Activated T-cell treated with anti-CD3 and anti-CD28 coated beads for 48 hours (primary cell): ENCODE data around the gene CFD.
"Not testable (repeated sequence)": the region's sequence is repeated elsewhere in the genome, so short reads cannot be mapped to it uniquely, and the experiment has no call there.

Experiments used
- DNase-seq: peaks from one replicate; pipeline ENCODE4 v3.0.0-alpha.2; 2020; ENCODE audit warnings: low read depth

CFD gene

DNA sequence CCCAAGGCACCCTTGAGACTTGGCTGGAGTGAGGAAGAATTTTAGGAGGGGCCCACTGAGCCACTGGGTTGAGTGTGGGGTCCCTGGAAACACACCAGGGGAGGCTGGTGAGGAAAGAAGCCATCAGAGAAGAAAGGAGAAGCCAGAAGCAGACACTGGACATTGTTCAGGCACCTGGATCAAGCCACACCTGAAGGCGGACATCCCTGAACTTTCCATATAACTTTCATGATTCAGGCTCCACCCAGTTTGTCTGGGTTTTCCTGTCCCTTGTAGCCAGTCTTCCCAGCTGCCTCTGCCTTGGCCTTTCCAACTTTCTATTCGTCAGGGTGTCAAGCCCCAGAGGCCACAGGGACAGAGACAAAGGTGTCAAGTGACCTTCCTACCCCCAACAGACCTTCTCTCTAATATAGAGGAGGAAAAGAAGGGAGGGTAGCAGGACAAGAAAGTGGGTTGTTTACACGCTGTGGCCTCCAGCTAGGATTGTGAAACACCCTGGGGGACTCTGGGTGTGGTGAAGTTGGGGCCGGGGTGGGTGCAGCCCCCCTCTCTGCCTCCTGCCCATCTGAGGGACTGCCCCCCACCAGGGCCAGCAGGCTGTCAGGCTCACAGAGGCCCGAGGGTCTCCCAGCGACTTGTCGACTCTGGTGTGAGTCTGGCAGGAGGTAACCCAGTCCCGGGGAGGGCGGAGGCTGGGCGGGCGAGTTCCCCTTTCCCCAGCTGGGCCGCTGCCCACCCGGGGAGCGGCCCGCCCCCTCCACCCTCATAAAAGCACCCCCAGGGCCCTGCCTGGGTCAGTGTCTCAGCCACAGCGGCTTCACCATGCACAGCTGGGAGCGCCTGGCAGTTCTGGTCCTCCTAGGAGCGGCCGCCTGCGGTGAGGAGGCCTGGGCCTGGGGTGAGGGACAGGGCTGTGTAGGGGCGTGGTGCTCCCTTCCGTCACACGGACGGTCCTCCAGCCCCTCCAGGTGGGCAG lies at the start of gene CFD:
CFD (plus strand) TSS at position 797 of the 976 bp plus-strand sequence; CDS start at position 823, 26 bp downstream.
- no peak for DNase-seq

DNA sequence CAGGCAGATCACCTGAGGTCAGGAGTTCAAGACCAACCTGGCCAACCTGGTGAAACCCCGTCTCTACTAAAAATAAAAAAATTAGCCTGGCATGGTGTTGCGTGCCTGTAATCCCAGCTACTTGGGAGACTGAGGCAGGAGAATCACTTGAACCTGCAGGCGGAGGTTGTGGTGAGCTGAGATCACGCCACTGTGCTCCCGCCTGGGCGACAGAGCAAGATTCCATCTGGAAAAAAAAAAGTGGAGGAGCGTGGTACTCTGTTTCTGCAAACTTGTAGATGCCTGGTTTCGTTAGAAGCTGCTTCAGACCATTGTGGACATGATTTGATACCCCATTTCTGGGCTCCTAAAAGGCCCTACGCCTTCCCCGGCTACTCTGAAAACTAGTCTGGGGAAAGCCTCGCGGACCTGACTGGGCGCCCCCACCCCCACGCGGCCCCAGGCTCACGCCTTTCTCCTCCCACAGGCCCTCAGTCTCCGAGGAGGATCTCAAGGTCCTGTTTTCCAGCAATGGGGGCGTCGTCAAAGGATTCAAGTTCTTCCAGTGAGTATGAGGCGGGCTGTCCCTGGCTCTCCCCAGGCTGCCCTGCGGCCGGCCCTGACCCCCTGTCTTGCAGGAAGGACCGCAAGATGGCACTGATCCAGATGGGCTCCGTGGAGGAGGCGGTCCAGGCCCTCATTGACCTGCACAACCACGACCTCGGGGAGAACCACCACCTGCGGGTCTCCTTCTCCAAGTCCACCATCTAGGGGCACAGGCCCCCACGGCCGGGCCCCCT lies 49.2 kb upstream of the CFD start:
- no peak for DNase-seq

- no peak for DNase-seq
Observed at GRCh38 chr19:810883-811489, 48.5 kb upstream of the CFD start.

DNA sequence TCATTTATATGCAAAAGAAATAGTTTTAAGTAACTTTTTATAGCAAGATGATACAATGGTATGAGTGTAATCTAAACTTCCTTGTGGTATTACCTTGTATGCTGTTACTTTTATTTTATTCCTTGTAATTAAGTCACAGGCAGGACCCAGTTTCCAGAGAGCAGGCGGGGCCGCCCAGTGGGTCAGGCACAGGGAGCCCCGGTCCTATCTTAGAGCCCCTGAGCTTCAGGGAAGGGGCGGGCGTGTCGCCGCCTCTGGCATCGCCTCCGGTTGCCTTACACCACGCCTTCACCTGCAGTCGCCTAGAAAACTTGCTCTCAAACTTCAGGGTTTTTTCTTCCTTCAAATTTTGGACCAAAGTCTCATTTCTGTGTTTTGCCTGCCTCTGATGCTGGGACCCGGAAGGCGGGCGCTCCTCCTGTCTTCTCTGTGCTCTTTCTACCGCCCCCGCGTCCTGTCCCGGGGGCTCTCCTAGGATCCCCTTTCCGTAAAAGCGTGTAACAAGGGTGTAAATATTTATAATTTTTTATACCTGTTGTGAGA lies 47.9 kb upstream of the CFD start:
- no peak for DNase-seq

DNA sequence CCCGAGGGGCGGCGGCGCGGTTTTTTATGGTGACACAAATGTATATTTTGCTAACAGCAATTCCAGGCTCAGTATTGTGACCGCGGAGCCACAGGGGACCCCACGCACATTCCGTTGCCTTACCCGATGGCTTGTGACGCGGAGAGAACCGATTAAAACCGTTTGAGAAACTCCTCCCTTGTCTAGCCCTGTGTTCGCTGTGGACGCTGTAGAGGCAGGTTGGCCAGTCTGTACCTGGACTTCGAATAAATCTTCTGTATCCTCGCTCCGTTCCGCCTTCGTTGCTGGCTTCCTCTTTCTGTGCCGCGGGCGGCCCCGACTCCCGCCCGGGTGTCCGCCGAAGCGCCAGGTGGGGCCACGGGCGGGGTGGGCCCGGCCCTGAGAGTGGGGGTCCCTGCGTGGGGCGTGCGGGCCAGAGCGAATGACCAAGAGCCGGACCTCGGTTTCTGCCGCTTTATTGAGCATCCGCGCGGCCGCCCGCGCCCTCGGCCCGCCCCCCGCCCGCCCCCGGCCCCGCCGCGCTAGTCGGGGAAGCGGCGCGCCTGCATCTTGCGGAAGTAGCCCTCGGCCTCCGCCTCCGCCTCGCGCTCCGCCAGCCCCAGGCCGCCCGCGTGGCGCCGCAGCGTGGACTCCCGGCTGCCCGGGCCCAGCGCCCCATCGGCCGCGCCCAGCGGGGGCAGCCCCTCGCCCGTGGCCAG lies 47.3 kb upstream of the CFD start:
- no peak for DNase-seq

GRCh38 chr19:812747-813218 lies 46.7 kb upstream of the CFD start:
- DNase-seq = no peak

GRCh38 chr19:813219-814151 lies 46.0 kb upstream of the CFD start:
- DNase-seq = no peak

- DNase-seq = no peak
Observed at GRCh38 chr19:814152-815078, 45.0 kb upstream of the CFD start.

- DNase-seq = no peak
Observed at GRCh38 chr19:815079-815774, 44.2 kb upstream of the CFD start.

DNA sequence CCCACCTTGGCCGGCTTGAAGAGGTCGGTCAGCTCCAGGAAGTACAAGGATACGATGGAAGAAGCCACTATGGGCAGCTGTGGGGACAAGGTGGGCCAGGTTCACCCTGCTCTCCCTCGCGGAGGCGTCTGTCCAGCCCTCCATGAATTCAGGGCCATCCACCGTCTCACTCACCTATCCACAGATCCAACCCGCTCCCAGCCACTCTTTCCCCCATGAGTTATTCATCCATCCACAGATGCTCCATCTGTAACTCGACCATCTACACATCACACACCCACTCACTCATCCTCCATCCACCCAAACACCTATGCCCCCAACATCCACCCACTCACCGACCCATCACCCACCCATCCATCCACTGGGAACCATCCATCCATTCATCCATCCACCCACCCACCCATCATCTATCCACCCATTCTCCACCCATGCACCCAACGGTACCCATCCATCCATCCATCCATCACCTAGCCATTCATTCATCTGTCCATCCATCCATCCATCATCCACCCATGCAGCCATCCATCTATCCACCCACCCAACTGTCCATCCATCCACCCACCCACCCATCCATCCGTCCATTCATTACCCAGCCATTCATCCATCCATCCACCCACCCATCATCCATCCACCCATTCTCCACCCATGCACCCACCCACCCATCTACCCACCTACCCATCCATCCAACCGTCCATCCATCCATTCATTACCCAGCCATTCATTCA lies 43.5 kb upstream of the CFD start:
- DNase-seq = no peak

- DNase-seq = no peak
Observed at GRCh38 chr19:816500-816857, 43.0 kb upstream of the CFD start.

GRCh38 chr19:820212-820611 lies 39.3 kb upstream of the CFD start:
- DNase-seq = not testable (repeated sequence)

DNA sequence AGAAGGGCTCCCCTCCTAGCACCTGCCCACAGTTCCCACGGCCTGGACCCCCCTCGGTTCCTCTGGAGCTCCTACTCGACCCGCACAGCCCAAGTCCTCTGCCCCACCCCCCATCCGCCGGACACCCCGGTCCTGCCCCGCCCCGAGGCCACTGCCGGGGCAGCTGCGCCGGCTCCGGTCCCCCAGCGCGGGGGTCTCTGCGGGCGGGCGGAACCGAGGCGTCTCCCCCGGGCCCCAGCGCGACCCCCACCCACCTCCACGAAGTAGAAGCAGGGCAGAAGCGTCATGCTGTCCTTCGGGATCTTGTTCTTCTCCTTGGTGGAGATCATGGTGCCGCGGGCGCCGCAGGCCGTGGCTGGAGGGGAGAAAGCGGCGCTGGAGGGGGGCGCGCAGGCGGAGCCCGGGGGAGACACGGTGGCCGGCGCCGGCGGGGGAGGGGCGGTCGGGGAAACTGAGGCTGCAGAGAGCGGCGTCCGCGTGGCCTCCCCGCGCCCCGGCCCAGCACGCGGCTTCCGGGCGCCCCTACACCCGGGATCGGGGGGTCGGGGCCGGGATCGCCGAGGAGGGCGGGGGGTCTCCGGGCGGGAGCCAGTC lies 38.1 kb upstream of the CFD start:
- DNase-seq = no peak

GRCh38 chr19:821825-822503 lies 37.5 kb upstream of the CFD start, which contains the start of gene PLPPR3:
PLPPR3 (minus strand) TSS chr19:821955; CDS start chr19:821559, 396 bp downstream.
- DNase-seq = no peak

GRCh38 chr19:823565-824121 lies 35.8 kb upstream of the CFD start:
- no peak for DNase-seq

DNA sequence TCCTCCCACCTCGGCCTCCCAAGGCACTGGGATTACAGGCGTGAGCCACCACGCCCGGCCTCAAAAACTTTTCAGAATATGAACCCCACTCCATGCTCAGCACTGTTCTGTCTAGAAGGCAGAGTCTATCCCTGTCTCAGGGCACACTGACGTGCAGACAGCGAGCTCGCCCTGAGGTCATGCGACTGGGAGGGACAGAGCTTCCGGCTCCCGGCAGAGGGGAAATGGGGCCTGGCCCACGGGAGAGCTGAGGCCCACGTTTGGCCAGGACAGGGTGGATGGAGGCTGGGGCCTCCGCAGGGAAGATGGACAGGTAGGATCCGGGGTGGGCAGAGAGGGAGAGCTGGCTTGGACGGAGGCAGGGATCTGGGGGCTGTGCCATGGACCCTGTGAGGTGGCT lies 34.6 kb upstream of the CFD start:
- no peak for DNase-seq
